Adrenal gland (tissue), 5 donors: ENCODE results near the gene CRACR2A.

Experiments
- POLR2A ChIP-seq, 2 donors: fragments of 450-650 bp; IDR thresholded peaks; one replicate each; pipeline ENCODE4 v1.6.1; 2017; ENCODE audit warnings: antibody characterized with exemption in 2 of 2, mild to moderate bottlenecking in 2 of 2, moderate library complexity in 1 of 2
- TF ChIP-seq, protein P1 (sequence below), 6 experiments: fragments of 450-650 bp in 4 of 6; fragments of 200-600 bp in 2 of 6; sonication (generic) in 1 of 6; IDR thresholded peaks; 1 replicate in 5 of 6; 2 replicates in 1 of 6; pipeline versions ENCODE4 v1.5.1 to v1.8.0; 2016 to 2021; ENCODE audit warnings: antibody characterized with exemption in 6 of 6, mild to moderate bottlenecking in 2 of 6, moderate library complexity in 1 of 6
- donor health status: DM: no; HTN: no; CAD: no.

DNA sequence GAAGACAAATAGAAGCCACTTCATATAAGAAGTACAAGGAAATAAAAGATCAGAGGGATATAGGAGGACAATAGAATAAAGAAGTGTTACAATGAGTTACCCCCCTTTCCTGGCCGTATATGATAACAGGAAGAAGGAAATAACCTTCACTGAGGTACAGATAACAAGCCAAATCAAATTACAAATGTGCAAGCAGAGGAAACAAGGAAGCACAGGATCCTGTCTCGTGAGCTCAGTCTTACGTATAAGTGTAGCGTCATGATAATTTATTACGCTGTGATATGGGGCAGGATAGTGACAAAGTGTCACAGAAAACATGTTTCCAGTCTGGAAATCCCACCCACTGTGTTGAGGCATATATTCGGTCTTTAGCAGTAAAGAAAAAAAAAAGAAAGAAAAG lies 26.5 kb downstream of the CRACR2A start:
- TF ChIP-seq, protein P1, sequence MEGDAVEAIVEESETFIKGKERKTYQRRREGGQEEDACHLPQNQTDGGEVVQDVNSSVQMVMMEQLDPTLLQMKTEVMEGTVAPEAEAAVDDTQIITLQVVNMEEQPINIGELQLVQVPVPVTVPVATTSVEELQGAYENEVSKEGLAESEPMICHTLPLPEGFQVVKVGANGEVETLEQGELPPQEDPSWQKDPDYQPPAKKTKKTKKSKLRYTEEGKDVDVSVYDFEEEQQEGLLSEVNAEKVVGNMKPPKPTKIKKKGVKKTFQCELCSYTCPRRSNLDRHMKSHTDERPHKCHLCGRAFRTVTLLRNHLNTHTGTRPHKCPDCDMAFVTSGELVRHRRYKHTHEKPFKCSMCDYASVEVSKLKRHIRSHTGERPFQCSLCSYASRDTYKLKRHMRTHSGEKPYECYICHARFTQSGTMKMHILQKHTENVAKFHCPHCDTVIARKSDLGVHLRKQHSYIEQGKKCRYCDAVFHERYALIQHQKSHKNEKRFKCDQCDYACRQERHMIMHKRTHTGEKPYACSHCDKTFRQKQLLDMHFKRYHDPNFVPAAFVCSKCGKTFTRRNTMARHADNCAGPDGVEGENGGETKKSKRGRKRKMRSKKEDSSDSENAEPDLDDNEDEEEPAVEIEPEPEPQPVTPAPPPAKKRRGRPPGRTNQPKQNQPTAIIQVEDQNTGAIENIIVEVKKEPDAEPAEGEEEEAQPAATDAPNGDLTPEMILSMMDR (IDR thresholded peaks at IDR 0.05), result no peak
- no peak for TF ChIP-seq POLR2A (IDR thresholded peaks at IDR 0.05)
